ENCODE results near the gene CLEC4F. TPM values are rescaled to one million over a fixed set of nuclear protein-coding genes. Genes with fewer than 3 reads are reported as not detected.

Gene CLEC4F
- total and polyA plus RNA-seq, 2 of the 13 experiments (the other 11 are each of a cell fraction or from before 2014, with no cell fraction given), result 0.12 to 0.13 TPM

DNA sequence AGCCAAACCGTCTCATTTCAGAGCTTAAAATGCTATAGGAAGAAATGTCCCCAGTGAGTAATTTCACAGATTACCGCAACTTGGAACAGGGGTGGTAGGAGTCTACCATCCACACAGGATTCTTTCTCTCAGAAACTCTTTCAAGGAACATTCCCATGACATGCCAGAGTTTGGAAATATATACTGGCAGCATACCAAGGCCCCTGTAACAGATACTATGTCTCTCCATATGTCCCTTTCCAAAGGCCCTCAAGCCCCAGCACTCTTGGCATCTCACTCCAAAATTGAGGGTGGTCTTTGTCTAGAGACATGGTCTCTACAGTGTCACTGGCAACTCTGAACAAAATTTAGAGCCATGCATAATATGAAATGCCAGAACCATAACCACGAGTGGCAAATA is 40.9 kb downstream of the CLEC4F start:
- POLR2A ChIA-PET, result no interaction called here
- intact Hi-C loops (cut with micrococcal nuclease; ENCODE audit: unreplicated experiment), result no loop called here
- TF ChIP-seq ZNF768 (CRISPR knock-in tag; IDR thresholded peaks at IDR 0.05) (no peak), ZFP62 (CRISPR knock-in tag; IDR thresholded peaks at IDR 0.05) (no peak), TRIM24 (CRISPR knock-in tag; IDR thresholded peaks at IDR 0.05) (no peak), ZNF124 (CRISPR knock-in tag; IDR thresholded peaks at IDR 0.05) (no peak), ZNF660 (CRISPR knock-in tag; IDR thresholded peaks at IDR 0.05; ENCODE audit: borderline replicate concordance, low read depth) (no peak), YY1 (IDR thresholded peaks at IDR 0.05; ENCODE audit: insufficient read depth, insufficient replicate concordance, low read depth, low read length) (no peak), ZNF75D (CRISPR knock-in tag; IDR thresholded peaks at IDR 0.05; ENCODE audit: borderline replicate concordance) (no peak), PHF21A (CRISPR knock-in tag; IDR thresholded peaks at IDR 0.05) (no peak), ZNF709 (CRISPR knock-in tag; IDR thresholded peaks at IDR 0.05) (no peak), KDM4B (CRISPR knock-in tag; IDR thresholded peaks at IDR 0.05) (no peak), FOXJ3 (CRISPR knock-in tag; IDR thresholded peaks at IDR 0.05; ENCODE audit: borderline replicate concordance) (no peak), ZNF839 (CRISPR knock-in tag; IDR thresholded peaks at IDR 0.05; ENCODE audit: borderline replicate concordance) (no peak), GATAD1 (CRISPR knock-in tag; IDR thresholded peaks at IDR 0.05) (no peak), BHLHE40 (IDR thresholded peaks at IDR 0.05; ENCODE audit: low read length) (no peak)
- TF ChIP-seq, protein P1, sequence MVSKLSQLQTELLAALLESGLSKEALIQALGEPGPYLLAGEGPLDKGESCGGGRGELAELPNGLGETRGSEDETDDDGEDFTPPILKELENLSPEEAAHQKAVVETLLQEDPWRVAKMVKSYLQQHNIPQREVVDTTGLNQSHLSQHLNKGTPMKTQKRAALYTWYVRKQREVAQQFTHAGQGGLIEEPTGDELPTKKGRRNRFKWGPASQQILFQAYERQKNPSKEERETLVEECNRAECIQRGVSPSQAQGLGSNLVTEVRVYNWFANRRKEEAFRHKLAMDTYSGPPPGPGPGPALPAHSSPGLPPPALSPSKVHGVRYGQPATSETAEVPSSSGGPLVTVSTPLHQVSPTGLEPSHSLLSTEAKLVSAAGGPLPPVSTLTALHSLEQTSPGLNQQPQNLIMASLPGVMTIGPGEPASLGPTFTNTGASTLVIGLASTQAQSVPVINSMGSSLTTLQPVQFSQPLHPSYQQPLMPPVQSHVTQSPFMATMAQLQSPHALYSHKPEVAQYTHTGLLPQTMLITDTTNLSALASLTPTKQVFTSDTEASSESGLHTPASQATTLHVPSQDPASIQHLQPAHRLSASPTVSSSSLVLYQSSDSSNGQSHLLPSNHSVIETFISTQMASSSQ (IDR thresholded peaks at IDR 0.05; ENCODE audit: low read depth), result no peak
- TF ChIP-seq, protein P1 (CRISPR knock-in tag; IDR thresholded peaks at IDR 0.05; ENCODE audit: borderline replicate concordance), result no peak
- TF ChIP-seq, protein P2, sequence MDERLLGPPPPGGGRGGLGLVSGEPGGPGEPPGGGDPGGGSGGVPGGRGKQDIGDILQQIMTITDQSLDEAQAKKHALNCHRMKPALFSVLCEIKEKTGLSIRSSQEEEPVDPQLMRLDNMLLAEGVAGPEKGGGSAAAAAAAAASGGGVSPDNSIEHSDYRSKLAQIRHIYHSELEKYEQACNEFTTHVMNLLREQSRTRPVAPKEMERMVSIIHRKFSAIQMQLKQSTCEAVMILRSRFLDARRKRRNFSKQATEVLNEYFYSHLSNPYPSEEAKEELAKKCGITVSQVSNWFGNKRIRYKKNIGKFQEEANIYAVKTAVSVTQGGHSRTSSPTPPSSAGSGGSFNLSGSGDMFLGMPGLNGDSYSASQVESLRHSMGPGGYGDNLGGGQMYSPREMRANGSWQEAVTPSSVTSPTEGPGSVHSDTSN (CRISPR knock-in tag; IDR thresholded peaks at IDR 0.05), result no peak
- TF ChIP-seq, protein P3, sequence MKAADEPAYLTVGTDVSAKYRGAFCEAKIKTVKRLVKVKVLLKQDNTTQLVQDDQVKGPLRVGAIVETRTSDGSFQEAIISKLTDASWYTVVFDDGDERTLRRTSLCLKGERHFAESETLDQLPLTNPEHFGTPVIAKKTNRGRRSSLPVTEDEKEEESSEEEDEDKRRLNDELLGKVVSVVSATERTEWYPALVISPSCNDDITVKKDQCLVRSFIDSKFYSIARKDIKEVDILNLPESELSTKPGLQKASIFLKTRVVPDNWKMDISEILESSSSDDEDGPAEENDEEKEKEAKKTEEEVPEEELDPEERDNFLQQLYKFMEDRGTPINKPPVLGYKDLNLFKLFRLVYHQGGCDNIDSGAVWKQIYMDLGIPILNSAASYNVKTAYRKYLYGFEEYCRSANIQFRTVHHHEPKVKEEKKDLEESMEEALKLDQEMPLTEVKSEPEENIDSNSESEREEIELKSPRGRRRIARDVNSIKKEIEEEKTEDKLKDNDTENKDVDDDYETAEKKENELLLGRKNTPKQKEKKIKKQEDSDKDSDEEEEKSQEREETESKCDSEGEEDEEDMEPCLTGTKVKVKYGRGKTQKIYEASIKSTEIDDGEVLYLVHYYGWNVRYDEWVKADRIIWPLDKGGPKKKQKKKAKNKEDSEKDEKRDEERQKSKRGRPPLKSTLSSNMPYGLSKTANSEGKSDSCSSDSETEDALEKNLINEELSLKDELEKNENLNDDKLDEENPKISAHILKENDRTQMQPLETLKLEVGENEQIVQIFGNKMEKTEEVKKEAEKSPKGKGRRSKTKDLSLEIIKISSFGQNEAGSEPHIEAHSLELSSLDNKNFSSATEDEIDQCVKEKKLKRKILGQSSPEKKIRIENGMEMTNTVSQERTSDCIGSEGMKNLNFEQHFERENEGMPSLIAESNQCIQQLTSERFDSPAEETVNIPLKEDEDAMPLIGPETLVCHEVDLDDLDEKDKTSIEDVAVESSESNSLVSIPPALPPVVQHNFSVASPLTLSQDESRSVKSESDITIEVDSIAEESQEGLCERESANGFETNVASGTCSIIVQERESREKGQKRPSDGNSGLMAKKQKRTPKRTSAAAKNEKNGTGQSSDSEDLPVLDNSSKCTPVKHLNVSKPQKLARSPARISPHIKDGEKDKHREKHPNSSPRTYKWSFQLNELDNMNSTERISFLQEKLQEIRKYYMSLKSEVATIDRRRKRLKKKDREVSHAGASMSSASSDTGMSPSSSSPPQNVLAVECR (CRISPR knock-in tag; IDR thresholded peaks at IDR 0.05; ENCODE audit: borderline replicate concordance), result no peak

More for the DNA sequence above, 40.9 kb downstream of the CLEC4F start:
- peaks cover 0 to 12% of the 10 kb centered on the region in 2 experiments; a peak in 2 of 5 replicates for H3K27me3 ChIP-seq (ENCODE audit: control insufficient read depth in 1 of 2, insufficient read depth in 2 of 2, low read length in 2 of 2)
- FAIRE-seq, result no peak
- no peaks in the 10 kb centered on the region for H3K79me2 ChIP-seq (ENCODE audit: insufficient read depth, low read length)
- no peaks in the 10 kb centered on the region for H3K9me3 ChIP-seq (ENCODE audit: low read length)
- no peaks in the 10 kb centered on the region for H3K4me1 ChIP-seq (ENCODE audit: insufficient read depth, low read length)
- no peak for DNase-seq (ENCODE audit: low spot score)
- H3K4me2 ChIP-seq (ENCODE audit: low read depth, low read length), result no peak overlapping the region
- no TSS peak for BruUV-seq (replicated peaks)
- H3K4me3 ChIP-seq (replicated peaks in 1 of 3; ENCODE audit: insufficient read depth in 1 of 3, low read depth in 2 of 3, low read length in 3 of 3), result no peak overlapping the region
- no peak overlapping the region for H3K27ac ChIP-seq (ENCODE audit: extremely low read length, insufficient read depth, low read length)
- no peak for ATAC-seq
- in situ Hi-C loops (cut with HindIII; ENCODE audit: extremely low pct_ligation_motif_present, low pct_unique_long_range_greater_than_20kb), result no loop called here
- H3K9ac ChIP-seq (ENCODE audit: insufficient read depth, low read depth, low read length), result no peak overlapping the region
- no peaks in the 10 kb centered on the region for H4K20me1 ChIP-seq (ENCODE audit: insufficient read depth, low read length)
- CTCF ChIA-PET (ENCODE audit: low intra/inter-chr PET ratio, low total read pairs), result no interaction called here
- WGBS (ENCODE audit: low lambda C conversion rate), result 18% methylated on average over 3 of the region's 3 CpGs
- no peaks in the 10 kb centered on the region for H3K36me3 ChIP-seq (replicated peaks in 1 of 2; ENCODE audit: control insufficient read depth in 1 of 2, insufficient read depth in 2 of 2, low read length in 2 of 2)
- no peak overlapping the region for H2AFZ ChIP-seq (ENCODE audit: low read length)

All from HepG2 (cell line).